ENCODE results near the gene CDNF. TPM values are rescaled to one million over a fixed set of nuclear protein-coding genes. Genes with fewer than 3 reads are reported as not detected.

The CDNF gene
- total and polyA plus RNA-seq, 10 of the 15 experiments (the other 5 are each of a cell fraction or from before 2014, with no cell fraction given) = 0.08 to 1.9 (median 0.77) TPM

GRCh38 chr10:14787938-14788337 is 49.9 kb downstream of the CDNF start:
- Histone ChIP-seq H3K79me2 (ENCODE audit: control insufficient read depth, insufficient read depth, low read length) (no peaks in the 10 kb centered on the region), H3K4me2 (ENCODE audit: control insufficient read depth, insufficient read depth) (no peak overlapping the region), H3K4me3 (no peak overlapping the region), H2AFZ (ENCODE audit: control insufficient read depth, low read depth, low read length) (no peak overlapping the region), H4K20me1 (ENCODE audit: control insufficient read depth, insufficient read depth) (no peaks in the 10 kb centered on the region), H3K9ac (ENCODE audit: control insufficient read depth, insufficient read depth, low read length) (no peak overlapping the region), H3K27me3 (replicated peaks in 1 of 2; ENCODE audit: control insufficient read depth in 2 of 2, insufficient read depth in 2 of 2, low read length in 1 of 2) (no peaks in the 10 kb centered on the region; a peak in 1 of 4 replicates), H3K36me3 (ENCODE audit: control insufficient read depth in 2 of 2, insufficient read depth in 2 of 2, low read length in 1 of 2) (no peaks in the 10 kb centered on the region), H3K4me1 (ENCODE audit: control insufficient read depth, insufficient read depth, low read length) (no peaks in the 10 kb centered on the region), H3K9me3 (replicated peaks; ENCODE audit: control insufficient read depth, insufficient read depth, low read length) (no peaks in the 10 kb centered on the region; the same call in 2 of the 3 replicates), H3K27ac (ENCODE audit: control insufficient read depth, insufficient read depth) (no peak overlapping the region)
- CTCF ChIA-PET = no interaction called here
- intact Hi-C loops (cut with micrococcal nuclease; ENCODE audit: unreplicated experiment) (no loop called here), in situ Hi-C loops (cut with MboI) (no loop called here)
- POLR2A ChIA-PET = no interaction called here
- FAIRE-seq (no peak), DNase-seq (ENCODE audit: low read depth, low spot score) (no peak), ATAC-seq (no peak)
- RAD21 ChIA-PET (ENCODE audit: unreplicated experiment) = no interaction called here
- SMC1A ChIA-PET (ENCODE audit: uncharacterized antibody, unreplicated experiment) = interaction anchor here (0.9 kb wide), 1 partner anchor 16 kb away, joined by 3 read pairs; no protein-coding TSS in a partner anchor
- 67% methylated on average over 5 of the region's 5 CpGs for WGBS (ENCODE audit: insufficient coverage, insufficient replicate concordance, low lambda C conversion rate, missing lambda C conversion rate)
- TF ChIP-seq ZNF24 (IDR thresholded peaks at IDR 0.05) (no peak), ZNF622 (IDR thresholded peaks at IDR 0.05) (no peak), CBX3 (IDR thresholded peaks at IDR 0.05; ENCODE audit: borderline replicate concordance, low read depth) (no peak), ZBED1 (IDR thresholded peaks at IDR 0.05; ENCODE audit: borderline replicate concordance) (no peak), NFYB (IDR thresholded peaks at IDR 0.05; ENCODE audit: insufficient read depth, low read depth, low read length) (no peak), ESRRA (IDR thresholded peaks at IDR 0.05; ENCODE audit: low read length) (no peak), NFYA (IDR thresholded peaks at IDR 0.05; ENCODE audit: borderline replicate concordance, low read depth, low read length) (no peak), ZNF207 (IDR thresholded peaks at IDR 0.05; ENCODE audit: borderline replicate concordance) (no peak), ZNF274 (IDR thresholded peaks at IDR 0.05; ENCODE audit: insufficient read depth, insufficient read length) (no peak), CREB1 (IDR thresholded peaks at IDR 0.05; ENCODE audit: low read depth) (no peak), BMI1 (IDR thresholded peaks at IDR 0.05; ENCODE audit: borderline replicate concordance) (no peak), BCL3 (IDR thresholded peaks at IDR 0.05; ENCODE audit: borderline replicate concordance, insufficient read depth, low read depth, low read length, poor library complexity, severe bottlenecking) (no peak), SPI1 (IDR thresholded peaks at IDR 0.05; ENCODE audit: borderline replicate concordance, insufficient read depth, low read depth, low read length) (no peak), SMC3 (IDR thresholded peaks at IDR 0.05; ENCODE audit: borderline replicate concordance, low read length) (no peak), STAT3 (IDR thresholded peaks at IDR 0.05; ENCODE audit: low read depth, low read length) (no peak), ZSCAN29 (IDR thresholded peaks at IDR 0.05) (no peak), MEF2B (IDR thresholded peaks at IDR 0.05; ENCODE audit: partially characterized antibody, poor library complexity, severe bottlenecking) (no peak)
- no TSS peak for BruUV-seq (replicated peaks)
